ENCODE data around the gene GIGYF1.
"Not testable (repeated sequence)": the region's sequence is repeated elsewhere in the genome, so short reads cannot be mapped to it uniquely, and the experiment has no call there.

GIGYF1 gene, protein sequence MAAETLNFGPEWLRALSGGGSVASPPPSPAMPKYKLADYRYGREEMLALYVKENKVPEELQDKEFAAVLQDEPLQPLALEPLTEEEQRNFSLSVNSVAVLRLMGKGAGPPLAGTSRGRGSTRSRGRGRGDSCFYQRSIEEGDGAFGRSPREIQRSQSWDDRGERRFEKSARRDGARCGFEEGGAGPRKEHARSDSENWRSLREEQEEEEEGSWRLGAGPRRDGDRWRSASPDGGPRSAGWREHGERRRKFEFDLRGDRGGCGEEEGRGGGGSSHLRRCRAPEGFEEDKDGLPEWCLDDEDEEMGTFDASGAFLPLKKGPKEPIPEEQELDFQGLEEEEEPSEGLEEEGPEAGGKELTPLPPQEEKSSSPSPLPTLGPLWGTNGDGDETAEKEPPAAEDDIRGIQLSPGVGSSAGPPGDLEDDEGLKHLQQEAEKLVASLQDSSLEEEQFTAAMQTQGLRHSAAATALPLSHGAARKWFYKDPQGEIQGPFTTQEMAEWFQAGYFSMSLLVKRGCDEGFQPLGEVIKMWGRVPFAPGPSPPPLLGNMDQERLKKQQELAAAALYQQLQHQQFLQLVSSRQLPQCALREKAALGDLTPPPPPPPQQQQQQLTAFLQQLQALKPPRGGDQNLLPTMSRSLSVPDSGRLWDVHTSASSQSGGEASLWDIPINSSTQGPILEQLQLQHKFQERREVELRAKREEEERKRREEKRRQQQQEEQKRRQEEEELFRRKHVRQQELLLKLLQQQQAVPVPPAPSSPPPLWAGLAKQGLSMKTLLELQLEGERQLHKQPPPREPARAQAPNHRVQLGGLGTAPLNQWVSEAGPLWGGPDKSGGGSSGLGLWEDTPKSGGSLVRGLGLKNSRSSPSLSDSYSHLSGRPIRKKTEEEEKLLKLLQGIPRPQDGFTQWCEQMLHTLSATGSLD (N-terminal part only)

DNA sequence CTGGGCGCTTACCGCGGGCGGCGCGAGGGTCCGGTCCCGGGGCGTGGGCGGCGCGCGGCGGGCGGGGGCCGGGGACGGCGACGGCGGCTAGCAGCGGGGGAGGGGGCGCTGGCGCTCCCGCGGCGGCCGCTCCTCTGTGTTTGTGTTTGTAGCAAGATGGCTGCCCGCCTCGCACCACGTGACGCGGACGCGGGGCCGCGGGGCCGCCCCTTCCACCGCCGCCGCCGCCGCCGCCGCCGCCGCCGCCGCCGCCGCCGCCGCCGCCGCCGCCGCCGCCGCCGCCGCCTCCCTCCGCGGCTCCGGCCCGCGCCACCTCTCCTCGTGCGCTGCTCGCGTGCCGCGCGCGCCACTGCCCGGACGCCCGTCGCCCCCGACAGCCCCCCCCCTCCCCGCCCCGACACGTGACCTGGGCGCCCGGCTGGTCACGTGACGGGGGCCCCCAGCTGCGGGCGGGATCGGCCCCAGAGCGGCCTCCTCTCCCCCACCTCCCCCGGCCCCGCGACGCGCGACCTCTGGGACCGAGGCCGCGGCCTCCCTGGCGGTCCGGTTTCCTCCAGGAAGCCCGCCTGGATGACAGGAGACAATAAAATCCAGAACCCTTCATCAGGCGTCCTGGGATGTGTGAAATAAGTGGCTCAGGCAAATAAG, at the start of gene GIGYF1:
GIGYF1 (minus strand) TSS at position 153 of the 648 bp plus-strand sequence. CDS start 6,012 bp downstream, outside the sequence.
- Histone ChIP-seq H3K9me3 (ENCODE audit: control insufficient read depth, insufficient read depth, low read length) (no peaks in the 10 kb centered on the region), H3K27me3 (ENCODE audit: control insufficient read depth, insufficient read depth, low read length) (no peaks in the 10 kb centered on the region), H3K4me3 (ENCODE audit: low read length) (peak within 1 kb of the TSS; percentile 88), H3K36me3 (ENCODE audit: control insufficient read depth, insufficient read depth, low read length) (peaks cover 3% of the 10 kb centered on the region; the same call in 1 of the 2 replicates), H3K27ac (ENCODE audit: low read length) (no peak within 1 kb of the TSS), H3K4me1 (ENCODE audit: control insufficient read depth, insufficient read depth, low read length) (0 out of 2 replicates have a peak, but pooled peaks cover 2% of the 10 kb centered on the region)
- no peak for DNase-seq (ENCODE audit: low read depth, low spot score)
- no CpG with 5 or more reads among the region's 102 CpGs for WGBS (ENCODE audit: insufficient coverage, insufficient read length)

DNA sequence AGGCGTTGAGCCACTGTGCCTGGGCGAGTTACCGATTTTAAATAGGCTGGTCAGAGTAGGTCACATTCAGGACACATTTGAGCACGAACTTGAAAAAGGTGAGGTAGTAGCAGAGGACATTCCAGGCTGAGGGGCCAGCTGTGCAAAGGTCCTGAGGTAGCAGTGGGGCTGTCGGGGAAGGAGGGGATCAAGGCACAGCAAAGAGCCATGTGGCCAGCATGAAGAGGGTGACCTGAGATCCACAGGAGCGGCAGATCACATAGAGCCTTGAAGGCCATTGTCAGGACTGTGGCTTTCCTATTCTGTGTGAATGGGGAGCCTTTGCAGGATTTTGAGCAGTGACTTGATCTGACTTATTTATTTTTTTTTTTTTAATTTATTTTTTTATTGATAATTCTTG, 45.9 kb upstream of the GIGYF1 start:
- H3K27me3 ChIP-seq (ENCODE audit: control insufficient read depth, insufficient read depth, low read length), result no peaks in the 10 kb centered on the region
- H3K4me1 ChIP-seq (ENCODE audit: control insufficient read depth, insufficient read depth, low read length), result no peaks in the 10 kb centered on the region; the same call in 1 of the 2 replicates
- no CpG with 5 or more reads among the region's 6 CpGs for WGBS (ENCODE audit: insufficient coverage, insufficient read length)
- no peak overlapping the region for H3K4me3 ChIP-seq (ENCODE audit: low read length)
- DNase-seq (ENCODE audit: low read depth, low spot score), result no peak
- no peaks in the 10 kb centered on the region for H3K36me3 ChIP-seq (ENCODE audit: control insufficient read depth, insufficient read depth, low read length)
- no peaks in the 10 kb centered on the region for H3K9me3 ChIP-seq (ENCODE audit: control insufficient read depth, insufficient read depth, low read length)
- no peak overlapping the region for H3K27ac ChIP-seq (ENCODE audit: low read length)

DNA sequence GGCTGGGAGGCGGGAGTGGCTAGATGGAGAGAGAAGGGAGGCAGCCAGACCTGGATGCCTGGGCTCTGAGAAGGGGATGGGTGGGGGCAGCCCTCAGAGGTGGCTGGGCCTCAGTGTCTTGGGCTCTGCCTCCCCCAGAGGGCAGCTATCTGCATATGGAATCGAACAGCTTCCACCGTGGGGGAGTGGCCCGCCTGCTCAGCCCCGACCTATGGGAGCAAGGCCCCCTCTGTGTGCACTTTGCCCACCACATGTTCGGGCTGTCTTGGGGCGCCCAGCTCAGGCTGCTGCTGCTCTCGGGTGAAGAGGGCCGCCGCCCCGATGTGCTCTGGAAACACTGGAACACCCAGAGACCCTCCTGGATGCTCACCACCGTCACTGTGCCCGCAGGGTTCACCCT, 42.6 kb upstream of the GIGYF1 start:
- DNase-seq (ENCODE audit: low read depth, low spot score), result no peak
- no peaks in the 10 kb centered on the region for H3K9me3 ChIP-seq (ENCODE audit: control insufficient read depth, insufficient read depth, low read length)

DNA sequence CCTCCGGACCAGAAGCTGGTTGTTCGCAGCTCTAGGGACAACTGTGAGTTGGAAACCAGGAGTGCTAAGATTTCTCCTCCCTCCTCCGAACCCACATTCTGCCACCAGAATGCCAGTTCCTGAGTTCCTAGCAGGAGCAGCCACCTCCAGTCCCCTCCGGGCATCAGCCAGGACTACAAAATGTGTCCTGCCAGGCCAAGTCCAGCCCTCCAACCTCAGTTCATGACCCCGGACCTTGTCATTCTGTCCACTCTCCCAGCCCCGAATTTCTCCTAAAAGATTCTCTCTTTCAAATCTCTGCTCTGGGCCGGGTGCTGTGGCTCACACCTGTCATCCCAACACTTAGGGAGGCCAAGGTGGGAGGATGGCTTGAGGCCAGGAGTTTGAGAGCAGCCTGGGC, 41.7 kb upstream of the GIGYF1 start:
- H3K27ac ChIP-seq (ENCODE audit: low read length), result no peak overlapping the region
- no peak for DNase-seq (ENCODE audit: low read depth, low spot score)
- H3K27me3 ChIP-seq (ENCODE audit: control insufficient read depth, insufficient read depth, low read length), result no peaks in the 10 kb centered on the region
- no peaks in the 10 kb centered on the region; the same call in 1 of the 2 replicates for H3K4me1 ChIP-seq (ENCODE audit: control insufficient read depth, insufficient read depth, low read length)
- no peaks in the 10 kb centered on the region for H3K36me3 ChIP-seq (ENCODE audit: control insufficient read depth, insufficient read depth, low read length)
- no CpG with 5 or more reads among the region's 7 CpGs for WGBS (ENCODE audit: insufficient coverage, insufficient read length)
- H3K4me3 ChIP-seq (ENCODE audit: low read length), result no peak overlapping the region
- H3K9me3 ChIP-seq (ENCODE audit: control insufficient read depth, insufficient read depth, low read length), result no peaks in the 10 kb centered on the region

More for the DNA sequence above, 42.6 kb upstream of the GIGYF1 start:
- Histone ChIP-seq H3K27ac (ENCODE audit: low read length) (no peak overlapping the region), H3K4me1 (ENCODE audit: control insufficient read depth, insufficient read depth, low read length) (no peaks in the 10 kb centered on the region; the same call in 1 of the 2 replicates), H3K36me3 (ENCODE audit: control insufficient read depth, insufficient read depth, low read length) (no peaks in the 10 kb centered on the region), H3K4me3 (ENCODE audit: low read length) (no peak overlapping the region), H3K27me3 (ENCODE audit: control insufficient read depth, insufficient read depth, low read length) (no peaks in the 10 kb centered on the region)
- WGBS (ENCODE audit: insufficient coverage, insufficient read length), result no CpG with 5 or more reads among the region's 13 CpGs

DNA sequence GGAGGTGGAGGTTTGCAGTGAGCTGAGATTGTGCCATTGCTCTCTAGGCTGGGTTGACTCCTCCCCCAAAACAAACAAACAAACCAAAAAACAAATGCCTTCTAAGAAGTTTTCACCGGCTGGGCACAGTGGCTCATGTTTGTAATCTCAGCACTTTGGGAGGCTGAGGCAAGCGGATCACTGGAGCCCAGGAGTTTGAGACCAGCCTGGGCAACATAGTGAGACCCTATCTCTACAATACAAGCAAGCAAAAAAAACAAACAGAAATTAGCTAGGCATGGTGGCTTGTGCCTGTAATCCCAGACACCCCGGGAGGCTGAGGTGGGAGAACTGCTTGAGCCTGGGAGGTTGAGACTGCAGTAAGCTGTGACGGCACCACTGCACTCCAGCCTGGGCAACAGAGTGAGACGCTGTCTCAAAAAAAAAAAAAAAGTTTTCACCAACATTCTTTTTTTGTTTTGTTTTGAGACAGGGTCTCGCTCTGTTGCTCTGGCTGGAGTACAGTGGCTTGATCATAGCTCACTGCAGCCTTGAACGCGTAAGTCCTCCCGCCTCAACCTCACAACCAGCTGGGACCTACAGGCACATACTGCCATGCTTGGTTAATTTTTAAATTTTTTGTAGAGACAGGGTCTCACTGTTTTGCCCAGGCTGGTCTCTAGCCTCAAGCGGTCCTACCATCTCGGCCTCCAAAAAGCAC, 38.0 kb upstream of the GIGYF1 start:
- Histone ChIP-seq H3K27me3 (ENCODE audit: control insufficient read depth, insufficient read depth, low read length) (no peaks in the 10 kb centered on the region), H3K9me3 (ENCODE audit: control insufficient read depth, insufficient read depth, low read length) (no peaks in the 10 kb centered on the region), H3K27ac (ENCODE audit: low read length) (no peak overlapping the region), H3K4me3 (ENCODE audit: low read length) (no peak overlapping the region), H3K4me1 (ENCODE audit: control insufficient read depth, insufficient read depth, low read length) (no peaks in the 10 kb centered on the region; the same call in 1 of the 2 replicates), H3K36me3 (ENCODE audit: control insufficient read depth, insufficient read depth, low read length) (no peaks in the 10 kb centered on the region)
- no CpG with 5 or more reads among the region's 11 CpGs for WGBS (ENCODE audit: insufficient coverage, insufficient read length)
- no peak for DNase-seq (ENCODE audit: low read depth, low spot score)

DNA sequence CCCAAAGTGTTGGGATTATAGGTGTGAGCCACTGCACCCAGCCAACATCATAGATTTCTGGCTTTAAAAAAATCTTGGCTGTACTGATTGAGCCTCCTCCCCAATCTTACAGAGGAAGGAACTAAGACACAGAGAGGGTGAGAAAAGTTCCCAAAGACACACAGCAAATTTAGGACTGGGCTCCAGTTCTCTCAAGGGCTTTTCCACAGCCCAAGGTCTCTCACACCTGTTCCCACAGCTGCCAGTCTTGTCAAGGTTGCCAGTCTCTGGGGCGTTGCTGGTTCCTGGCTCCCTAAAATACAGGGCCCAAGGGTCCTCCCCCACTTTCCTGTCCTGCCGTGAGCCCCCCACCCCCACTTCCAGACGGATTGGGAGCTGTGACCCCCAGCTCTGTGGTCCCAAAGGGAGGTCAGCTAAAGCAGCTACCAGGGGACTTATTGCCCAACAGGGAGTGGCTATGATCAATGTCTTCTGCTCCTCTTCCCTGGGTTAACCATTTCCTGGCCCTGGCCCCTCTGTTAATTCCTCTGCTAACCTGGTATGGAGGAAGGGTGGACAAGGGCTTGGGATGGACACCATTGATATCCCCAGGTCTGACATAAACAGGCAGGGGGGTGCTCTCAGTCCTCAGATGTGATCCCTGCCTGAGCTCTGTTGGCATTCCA, 36.2 kb upstream of the GIGYF1 start:
- Histone ChIP-seq H3K4me1 (ENCODE audit: control insufficient read depth, insufficient read depth, low read length) (no peaks in the 10 kb centered on the region), H3K4me3 (ENCODE audit: low read length) (no peak overlapping the region), H3K9me3 (ENCODE audit: control insufficient read depth, insufficient read depth, low read length) (no peaks in the 10 kb centered on the region), H3K27me3 (ENCODE audit: control insufficient read depth, insufficient read depth, low read length) (no peaks in the 10 kb centered on the region), H3K27ac (ENCODE audit: low read length) (no peak overlapping the region), H3K36me3 (ENCODE audit: control insufficient read depth, insufficient read depth, low read length) (no peaks in the 10 kb centered on the region)
- no CpG with 5 or more reads among the region's 3 CpGs for WGBS (ENCODE audit: insufficient coverage, insufficient read length)
- DNase-seq (ENCODE audit: low read depth, low spot score), result no peak

DNA sequence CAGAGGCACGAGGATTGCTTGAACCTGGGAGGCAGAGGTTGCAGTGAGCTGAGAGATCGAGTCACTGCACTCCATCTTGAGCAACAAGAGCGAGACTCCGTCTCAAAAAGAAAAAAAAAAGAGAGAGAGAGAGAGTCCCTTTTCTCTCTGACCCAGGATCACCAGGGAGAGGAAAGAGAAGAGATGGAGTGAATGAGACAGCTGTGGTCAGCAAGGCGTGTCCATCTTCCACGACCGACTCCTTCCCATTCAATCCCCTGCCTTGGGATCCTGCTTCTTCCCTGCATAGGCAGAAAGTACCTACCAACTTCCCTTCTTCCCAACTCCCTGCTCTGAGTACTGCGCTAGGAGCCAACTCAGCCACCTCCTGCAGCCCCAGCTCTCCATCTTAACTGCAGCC, 34.1 kb upstream of the GIGYF1 start:
- H3K27me3 ChIP-seq (ENCODE audit: control insufficient read depth, insufficient read depth, low read length), result no peaks in the 10 kb centered on the region

DNA sequence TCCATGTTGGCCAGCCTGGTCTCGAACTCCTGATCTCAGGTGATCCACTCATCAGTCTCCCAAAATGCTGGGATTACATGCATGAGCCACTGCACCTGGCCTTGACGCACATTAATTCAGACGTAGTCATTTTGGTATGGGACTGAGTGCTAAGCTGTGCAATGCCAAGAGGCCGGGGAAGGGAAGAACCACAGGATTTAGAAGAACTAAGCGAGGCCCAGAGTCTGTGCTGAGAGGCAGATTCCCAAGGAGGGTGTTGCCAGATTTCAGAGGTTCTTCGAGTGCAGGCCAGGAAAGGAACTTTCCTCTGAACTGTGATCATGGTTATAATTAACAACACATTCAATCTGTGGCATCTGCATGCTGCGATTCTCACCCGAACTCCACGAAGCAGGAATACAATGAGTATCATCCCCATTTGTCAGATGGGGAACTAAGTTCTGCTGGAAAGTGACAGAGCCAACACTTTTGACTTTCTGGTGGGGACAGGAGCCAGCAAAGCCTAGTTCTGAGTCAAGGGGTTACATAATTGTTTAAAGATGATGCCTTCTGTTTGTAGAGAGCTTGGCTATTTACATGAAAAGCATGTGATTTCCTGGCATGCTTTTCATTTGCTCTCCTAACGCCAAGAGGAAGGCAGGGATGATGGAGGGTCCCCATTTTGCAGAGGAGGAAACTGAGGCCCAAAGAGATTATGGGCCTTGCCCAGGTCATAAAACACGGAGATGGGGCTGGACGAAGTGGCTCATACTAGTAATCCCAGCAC, 33.1 kb upstream of the GIGYF1 start:
- no peak overlapping the region for H3K4me3 ChIP-seq (ENCODE audit: low read length)
- WGBS (ENCODE audit: insufficient coverage, insufficient read length), result no CpG with 5 or more reads among the region's 12 CpGs
- no peaks in the 10 kb centered on the region for H3K4me1 ChIP-seq (ENCODE audit: control insufficient read depth, insufficient read depth, low read length)
- no peaks in the 10 kb centered on the region for H3K36me3 ChIP-seq (ENCODE audit: control insufficient read depth, insufficient read depth, low read length)
- no peaks in the 10 kb centered on the region for H3K9me3 ChIP-seq (ENCODE audit: control insufficient read depth, insufficient read depth, low read length)
- H3K27me3 ChIP-seq (ENCODE audit: control insufficient read depth, insufficient read depth, low read length), result no peaks in the 10 kb centered on the region
- no peak overlapping the region for H3K27ac ChIP-seq (ENCODE audit: low read length)
- no peak for DNase-seq (ENCODE audit: low read depth, low spot score)

More for the DNA sequence above, 34.1 kb upstream of the GIGYF1 start:
- Histone ChIP-seq H3K4me1 (ENCODE audit: control insufficient read depth, insufficient read depth, low read length) (no peaks in the 10 kb centered on the region), H3K9me3 (ENCODE audit: control insufficient read depth, insufficient read depth, low read length) (no peaks in the 10 kb centered on the region), H3K36me3 (ENCODE audit: control insufficient read depth, insufficient read depth, low read length) (no peaks in the 10 kb centered on the region), H3K27ac (ENCODE audit: low read length) (no peak overlapping the region), H3K4me3 (ENCODE audit: low read length) (no peak overlapping the region)
- WGBS (ENCODE audit: insufficient coverage, insufficient read length), result no CpG with 5 or more reads among the region's 8 CpGs
- DNase-seq (ENCODE audit: low read depth, low spot score), result no peak

DNA sequence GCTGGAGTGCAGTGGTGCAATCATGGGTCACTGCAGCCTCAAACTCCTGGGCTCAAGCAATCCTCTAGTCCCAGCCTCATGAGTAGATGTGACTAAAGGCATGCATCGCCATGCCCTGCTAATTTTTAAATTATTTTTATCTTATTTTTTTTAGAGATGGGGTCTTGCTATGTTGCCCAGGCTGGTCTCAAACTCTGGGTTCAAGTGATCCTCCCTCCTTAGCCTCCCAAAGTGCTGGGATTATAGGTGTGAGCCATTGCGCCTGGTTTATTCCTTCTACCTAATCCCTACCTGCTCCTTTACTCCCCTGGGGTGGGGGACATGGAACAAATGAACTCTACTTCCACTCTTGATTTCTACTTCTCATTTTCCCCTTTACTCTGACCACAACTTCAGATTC, 30.3 kb upstream of the GIGYF1 start:
- H3K9me3 ChIP-seq (ENCODE audit: control insufficient read depth, insufficient read depth, low read length); DNase-seq (ENCODE audit: low read depth, low spot score); H3K36me3 ChIP-seq (ENCODE audit: control insufficient read depth, insufficient read depth, low read length); H3K4me3 ChIP-seq (ENCODE audit: low read length); H3K27ac ChIP-seq (ENCODE audit: low read length); H3K4me1 ChIP-seq (ENCODE audit: control insufficient read depth, insufficient read depth, low read length): not testable (repeated sequence)
- no CpG with 5 or more reads among the region's 2 CpGs for WGBS (ENCODE audit: insufficient coverage, insufficient read length)
- H3K27me3 ChIP-seq (ENCODE audit: control insufficient read depth, insufficient read depth, low read length), result peaks cover 11% of the 10 kb centered on the region; the same call in 1 of the 2 replicates

Measured in iPS DF 6.9 (cell line).